Measurements from ENCODE around the gene FGF18. TPM values are rescaled to one million over a fixed set of nuclear protein-coding genes. Genes with fewer than 3 reads are reported as not detected.

Gene FGF18
- total and polyA plus RNA-seq, 7 donors, result 0.14 to 0.66 (median 0.28) TPM

GRCh38 chr5:171441246-171441791, 21.9 kb downstream of the FGF18 start:
- no peaks in the 10 kb centered on the region for H3K4me1 ChIP-seq
- no peak overlapping the region for H3K4me3 ChIP-seq
- no peaks in the 10 kb centered on the region for H3K36me3 ChIP-seq (ENCODE audit: insufficient read depth in 1 of 2, low read depth in 1 of 2)
- ATAC-seq, result no peak
- intact Hi-C loops (cut with DNase I), result no loop called here
- WGBS, 3 donors, result 89 to 92% (median 92%) methylated on average over 14 of the region's 14 CpGs
- TF ChIP-seq CTCF (IDR thresholded peaks at IDR 0.05), result no peak
- no peaks in the 10 kb centered on the region for H3K27me3 ChIP-seq (ENCODE audit: insufficient read depth in 3 of 3, low read length in 2 of 3)
- no peak overlapping the region for H3K27ac ChIP-seq
- no peak for DNase-seq
- no peaks in the 10 kb centered on the region for H3K9me3 ChIP-seq

GRCh38 chr5:171442287-171443042, 23.0 kb downstream of the FGF18 start:
- 56 to 69% (median 63%) methylated on average over 13 of the region's 13 CpGs for WGBS, 3 donors
- H3K9me3 ChIP-seq, result no peaks in the 10 kb centered on the region
- H3K27me3 ChIP-seq (ENCODE audit: insufficient read depth in 3 of 3, low read length in 2 of 3), result no peaks in the 10 kb centered on the region
- no peak overlapping the region for H3K4me3 ChIP-seq
- no peaks in the 10 kb centered on the region for H3K36me3 ChIP-seq (ENCODE audit: insufficient read depth in 1 of 2, low read depth in 1 of 2)
- no peak for TF ChIP-seq CTCF (IDR thresholded peaks at IDR 0.05)
- H3K4me1 ChIP-seq, result no peaks in the 10 kb centered on the region
- ATAC-seq (peak in 1 of 4 donors; percentile 11), DNase-seq (peak; percentile 37 to 66)
- intact Hi-C loops (cut with DNase I), result no loop called here
- no peak overlapping the region for H3K27ac ChIP-seq

GRCh38 chr5:171444582-171444981, 25.1 kb downstream of the FGF18 start:
- intact Hi-C loops (cut with DNase I), result no loop called here
- no peaks in the 10 kb centered on the region for H3K36me3 ChIP-seq (ENCODE audit: insufficient read depth in 1 of 2, low read depth in 1 of 2)
- ATAC-seq, result no peak
- H3K27ac ChIP-seq, result no peak overlapping the region
- no peaks in the 10 kb centered on the region for H3K4me1 ChIP-seq
- H3K4me3 ChIP-seq, result no peak overlapping the region
- peak in 1 of 2 donors; percentile 35 for DNase-seq
- WGBS, 3 donors, result 95 to 98% (median 95%) methylated on average over 12 of the region's 12 CpGs
- H3K27me3 ChIP-seq (ENCODE audit: insufficient read depth in 3 of 3, low read length in 2 of 3), result no peaks in the 10 kb centered on the region
- no peaks in the 10 kb centered on the region for H3K9me3 ChIP-seq
- no peak for TF ChIP-seq CTCF (IDR thresholded peaks at IDR 0.05)

GRCh38 chr5:171445644-171446516, 26.4 kb downstream of the FGF18 start:
- Histone ChIP-seq H3K4me3 (no peak overlapping the region), H3K27me3 (ENCODE audit: insufficient read depth in 3 of 3, low read length in 2 of 3) (no peaks in the 10 kb centered on the region), H3K27ac (no peak overlapping the region), H3K9me3 (no peaks in the 10 kb centered on the region), H3K36me3 (ENCODE audit: insufficient read depth in 1 of 2, low read depth in 1 of 2) (no peaks in the 10 kb centered on the region), H3K4me1 (no peaks in the 10 kb centered on the region)
- WGBS, 3 donors, result 61 to 68% (median 65%) methylated on average over 14 of the region's 14 CpGs
- intact Hi-C loops (cut with DNase I), result no loop called here
- ATAC-seq (peak in 2 of 4 donors; percentile 18 to 30), DNase-seq (peak; percentile 67 to 71)
- TF ChIP-seq CTCF (IDR thresholded peaks at IDR 0.05), result no peak

Data from psoas muscle (tissue), 8 donors.